Stimulated activated CD4-positive, alpha-beta T cell treated with anti-CD3 and anti-CD28 coated beads, TNF-alpha, amount 100 ng/mL, for 4 hours (primary cell): Measurements from ENCODE around the gene EWSR1.
"Not testable (repeated sequence)": the region's sequence is repeated elsewhere in the genome, so short reads cannot be mapped to it uniquely, and the experiment has no call there.

ENCODE experiments used
- DNase-seq, 3 experiments: peaks; one replicate each; pipeline ENCODE4 v3.0.0-alpha.2; 2020; ENCODE audit warnings: low read depth in 3 of 3

The EWSR1 gene, protein sequence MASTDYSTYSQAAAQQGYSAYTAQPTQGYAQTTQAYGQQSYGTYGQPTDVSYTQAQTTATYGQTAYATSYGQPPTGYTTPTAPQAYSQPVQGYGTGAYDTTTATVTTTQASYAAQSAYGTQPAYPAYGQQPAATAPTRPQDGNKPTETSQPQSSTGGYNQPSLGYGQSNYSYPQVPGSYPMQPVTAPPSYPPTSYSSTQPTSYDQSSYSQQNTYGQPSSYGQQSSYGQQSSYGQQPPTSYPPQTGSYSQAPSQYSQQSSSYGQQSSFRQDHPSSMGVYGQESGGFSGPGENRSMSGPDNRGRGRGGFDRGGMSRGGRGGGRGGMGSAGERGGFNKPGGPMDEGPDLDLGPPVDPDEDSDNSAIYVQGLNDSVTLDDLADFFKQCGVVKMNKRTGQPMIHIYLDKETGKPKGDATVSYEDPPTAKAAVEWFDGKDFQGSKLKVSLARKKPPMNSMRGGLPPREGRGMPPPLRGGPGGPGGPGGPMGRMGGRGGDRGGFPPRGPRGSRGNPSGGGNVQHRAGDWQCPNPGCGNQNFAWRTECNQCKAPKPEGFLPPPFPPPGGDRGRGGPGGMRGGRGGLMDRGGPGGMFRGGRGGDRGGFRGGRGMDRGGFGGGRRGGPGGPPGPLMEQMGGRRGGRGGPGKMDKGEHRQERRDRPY

DNA sequence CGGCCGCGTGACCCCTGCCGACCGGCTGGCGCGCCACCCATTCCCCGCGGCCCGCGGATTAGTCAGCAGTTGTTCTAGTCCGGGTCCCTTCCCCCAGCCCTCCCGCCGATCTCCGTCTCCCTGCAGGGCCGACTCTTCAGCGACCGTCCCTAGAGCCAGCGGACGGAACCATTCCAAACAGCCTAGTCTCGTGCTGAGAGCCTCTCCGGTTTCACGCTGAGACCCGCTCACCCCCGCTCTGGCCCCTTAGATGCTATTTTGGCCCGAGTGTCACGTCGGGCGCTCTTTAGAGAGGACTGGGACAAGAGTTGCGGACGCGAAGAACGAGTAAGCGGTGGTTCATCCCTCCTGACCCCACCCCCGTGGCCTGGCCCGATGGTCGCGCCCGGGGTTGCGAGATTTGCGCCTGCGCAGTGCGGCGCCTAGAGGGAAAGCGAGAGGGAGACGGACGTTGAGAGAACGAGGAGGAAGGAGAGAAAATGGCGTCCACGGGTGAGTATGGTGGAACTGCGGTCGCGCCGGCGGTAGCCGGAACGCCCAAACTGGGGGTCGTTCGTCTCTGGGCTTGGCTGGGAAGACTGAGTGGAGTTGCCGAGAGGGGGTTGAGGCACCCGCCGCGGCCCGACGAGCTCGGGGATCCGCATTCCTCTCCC, at the start of gene EWSR1, which contains the start of gene RHBDD3:
Gene EWSR1, plus strand, starts transcription at position 411 of the 653 bp plus-strand sequence. Its CDS starts 69 bp downstream, at position 480.
Gene RHBDD3, minus strand, starts transcription at position 124 of the 653 bp plus-strand sequence. CDS start 2,355 bp downstream, outside the sequence.
- peak; percentile 91 to 97 (median 95) for DNase-seq

DNA sequence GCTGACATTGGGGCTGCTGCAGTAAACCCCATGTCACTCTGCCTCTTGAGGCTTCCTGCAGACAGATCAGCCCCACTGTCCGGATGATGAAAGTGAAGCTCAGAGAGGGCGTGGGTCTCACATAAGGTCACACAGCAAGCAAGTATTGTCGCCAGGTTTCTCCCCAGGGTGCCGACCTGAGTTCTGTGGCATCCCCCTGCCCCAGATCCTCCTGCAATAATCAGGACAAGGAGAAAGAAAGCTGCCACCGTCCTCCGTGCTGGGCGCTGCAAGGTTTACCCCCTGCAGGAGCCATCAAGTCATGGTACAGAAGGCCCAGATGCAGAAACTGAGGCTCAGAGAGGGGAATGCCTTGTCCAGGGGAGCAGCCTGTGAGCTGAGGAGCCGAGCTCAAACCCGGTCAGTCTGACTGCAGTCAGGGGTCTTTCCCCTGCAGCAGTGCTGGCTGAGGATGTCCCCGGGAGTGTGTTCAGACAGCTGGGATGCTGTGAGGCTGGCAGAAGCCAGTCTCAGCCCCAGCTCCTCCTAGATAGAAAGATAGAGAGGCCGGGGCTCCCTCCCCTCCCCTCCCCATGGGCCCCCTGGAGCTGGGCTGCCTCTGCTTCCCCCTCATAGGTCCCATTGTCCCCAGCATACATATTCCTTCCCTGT, 49.2 kb upstream of the EWSR1 start:
- DNase-seq, result no peak

DNA sequence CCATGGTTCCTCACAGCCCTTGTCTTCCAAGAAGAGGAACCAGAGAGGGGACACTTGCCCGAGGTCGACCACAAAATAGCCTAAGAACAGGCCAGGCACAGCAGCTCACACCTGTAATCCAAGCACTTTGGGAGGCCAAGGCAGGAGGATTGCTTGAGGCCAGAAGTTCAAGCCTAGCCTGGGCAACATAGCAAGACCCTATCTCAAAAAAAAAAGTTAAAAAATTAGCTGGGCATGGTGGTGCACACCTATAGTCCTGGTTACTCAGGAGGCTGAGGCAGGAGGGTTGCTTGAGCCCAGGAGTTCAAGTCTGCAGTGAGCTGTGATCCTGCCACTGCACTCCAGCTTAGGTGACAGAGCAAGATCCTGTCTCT, 48.7 kb upstream of the EWSR1 start:
- DNase-seq, result not testable (repeated sequence)

DNA sequence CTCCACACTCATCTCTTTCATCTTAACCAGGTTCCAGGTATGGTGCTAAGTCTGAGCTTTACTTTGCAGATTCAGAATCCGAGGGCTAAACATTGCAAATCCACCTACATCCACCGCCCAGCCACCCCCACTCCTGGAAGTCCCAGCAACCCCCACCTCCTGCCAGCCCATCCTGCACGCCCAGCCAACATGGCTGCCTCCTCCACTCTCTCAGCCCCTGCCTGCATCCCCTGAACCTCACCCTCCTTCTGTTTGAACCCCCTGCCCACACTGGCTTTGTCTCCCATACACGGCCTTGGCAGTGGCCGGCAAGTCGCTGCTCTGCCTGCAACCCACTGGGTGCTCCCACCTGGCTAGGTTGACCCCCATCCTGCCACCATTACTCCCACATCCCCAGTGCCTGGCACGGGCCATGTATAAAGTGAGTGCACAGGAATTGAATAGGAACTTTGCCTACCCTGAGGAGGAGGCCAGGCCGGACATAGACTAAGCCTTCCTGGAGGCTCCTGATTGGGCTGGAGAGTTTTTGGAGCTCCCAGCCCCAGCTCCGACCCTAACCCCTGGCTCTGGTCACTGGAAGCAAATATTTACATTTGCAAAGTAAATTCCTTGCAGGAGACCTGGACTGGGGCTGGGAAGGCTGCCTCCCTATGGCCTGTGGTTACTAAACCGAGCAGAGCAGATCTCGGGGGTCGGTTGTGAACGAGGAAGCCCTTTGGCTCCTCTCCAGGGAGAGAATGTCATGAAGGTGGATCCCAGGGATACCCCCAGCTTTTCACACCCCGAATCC, 48.0 kb upstream of the EWSR1 start:
- DNase-seq, result no peak

DNA sequence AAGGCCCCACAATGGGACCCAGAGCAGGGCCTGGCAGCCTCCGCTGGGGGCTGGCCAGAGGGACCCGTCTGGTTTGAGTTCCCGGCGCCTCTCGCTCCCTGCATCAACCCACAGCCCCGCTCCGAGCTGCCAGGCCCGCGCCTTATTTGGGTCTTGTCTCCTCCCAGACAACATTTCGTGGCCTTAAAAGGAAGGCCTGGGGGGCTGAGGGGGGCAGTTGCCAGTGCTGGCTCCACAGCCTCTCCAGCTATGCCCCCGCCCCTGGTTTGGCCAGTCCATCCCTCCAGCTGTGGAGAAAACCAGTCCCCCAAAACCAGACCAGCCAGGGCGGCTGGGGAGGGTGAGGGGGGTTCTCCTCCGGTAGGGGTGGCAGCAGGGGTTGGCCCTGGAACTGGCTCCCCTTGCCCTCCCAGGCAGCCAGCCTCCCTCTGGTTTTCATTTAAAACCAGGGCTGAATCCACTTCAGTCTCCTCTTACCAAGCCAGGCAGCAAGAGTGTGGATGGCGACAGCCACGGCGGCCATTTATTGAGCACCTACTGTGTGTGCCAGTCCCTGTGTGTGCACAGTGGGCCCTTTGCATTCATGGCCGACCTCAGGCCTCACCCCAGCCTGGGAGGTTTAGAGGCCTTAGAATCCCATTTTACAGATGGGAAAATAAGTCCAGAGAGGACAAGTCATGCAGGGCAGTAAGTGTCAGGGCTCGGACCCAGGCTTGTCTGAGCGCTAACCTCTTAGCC, 43.8 kb upstream of the EWSR1 start:
- no peak for DNase-seq

DNA sequence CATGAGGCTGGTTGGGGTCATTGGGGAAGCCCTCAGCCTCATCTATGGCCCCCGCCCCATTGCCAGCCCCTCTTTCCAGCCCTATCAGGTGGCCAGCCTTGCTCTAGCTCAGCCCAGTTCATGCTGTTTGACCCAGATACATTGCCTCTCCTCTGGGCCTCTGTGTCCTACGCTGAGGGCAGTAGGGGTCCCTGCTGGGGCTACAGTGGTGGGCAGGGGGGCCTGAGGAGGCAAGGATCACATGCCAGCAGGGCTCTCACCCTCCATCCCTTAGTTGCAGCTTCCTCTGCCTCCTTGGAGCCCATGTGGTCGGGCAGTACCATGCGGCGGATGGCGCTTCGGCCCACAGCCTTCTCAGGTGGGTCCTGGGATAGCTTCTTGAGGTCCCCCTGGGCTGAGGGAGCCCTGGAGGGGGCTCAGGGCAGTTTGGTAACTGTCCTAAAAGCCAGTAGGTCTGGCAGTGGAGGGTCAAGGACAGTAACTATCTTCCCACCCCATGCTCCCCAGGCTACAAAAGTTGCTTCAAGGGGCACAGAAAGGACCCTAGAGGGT, 43.1 kb upstream of the EWSR1 start:
- DNase-seq, result no peak

DNA sequence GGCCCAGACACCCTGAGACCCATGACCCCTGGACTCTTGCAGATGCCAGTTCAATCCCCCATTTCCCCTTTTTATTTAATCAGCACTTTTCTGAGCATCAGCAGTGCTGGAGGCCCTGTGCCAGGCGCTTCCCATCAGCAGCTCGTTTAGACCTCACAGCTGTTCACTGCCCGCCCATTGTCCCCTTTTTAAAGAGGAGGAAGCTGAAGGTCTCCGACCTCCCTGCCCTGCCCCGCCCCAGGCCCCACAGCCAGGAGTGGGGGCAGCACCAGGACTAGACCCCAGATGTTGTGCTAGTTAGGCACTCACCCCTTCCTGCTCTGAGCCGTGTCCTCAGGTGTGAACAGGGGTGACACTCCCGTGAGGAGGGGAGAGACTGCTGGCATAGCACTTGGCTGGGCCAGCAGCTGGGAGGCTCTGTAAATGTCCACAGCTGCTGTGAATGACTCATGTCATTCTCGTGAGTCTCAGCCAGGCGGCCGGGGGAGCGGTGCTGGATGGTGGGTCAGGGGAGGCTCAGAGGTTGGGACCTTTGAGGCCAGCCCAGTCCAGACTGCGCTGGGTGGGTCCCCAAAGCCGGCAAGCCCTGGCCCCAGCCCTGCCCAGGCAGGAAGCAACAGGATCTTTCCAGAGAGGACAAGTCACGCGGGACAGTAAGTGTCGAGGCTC, 42.5 kb upstream of the EWSR1 start:
- no peak for DNase-seq

DNA sequence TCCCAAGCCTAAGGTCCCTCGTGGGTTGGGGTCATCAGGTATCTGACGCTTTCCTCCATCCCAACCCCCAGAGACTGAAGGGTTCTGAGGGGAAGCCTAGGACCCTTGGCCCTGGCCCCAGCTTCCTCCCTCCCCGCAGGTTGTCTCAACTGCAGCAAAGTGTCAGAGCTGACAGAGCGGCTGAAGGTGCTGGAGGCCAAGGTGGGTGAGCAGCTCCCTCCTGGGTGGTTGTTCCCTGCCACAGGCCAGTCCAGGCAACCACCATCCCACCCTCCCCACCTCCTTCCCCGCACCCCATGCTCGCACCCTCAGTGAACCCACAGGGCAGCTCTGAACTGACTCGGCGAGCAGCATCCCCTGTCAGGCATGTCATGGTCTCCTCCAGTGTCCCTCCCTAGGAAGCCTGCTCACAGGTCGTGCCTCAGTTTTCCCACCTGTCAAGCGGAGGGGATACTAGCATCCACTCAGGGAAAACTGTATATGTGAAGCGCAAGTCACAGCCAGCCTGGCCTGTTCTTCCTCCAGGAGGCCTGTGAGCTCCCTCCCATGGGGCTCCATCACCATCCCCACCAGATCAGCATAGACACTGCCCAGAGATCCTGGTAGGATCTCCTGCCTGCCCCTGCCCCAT, 41.6 kb upstream of the EWSR1 start:
- no peak for DNase-seq

DNA sequence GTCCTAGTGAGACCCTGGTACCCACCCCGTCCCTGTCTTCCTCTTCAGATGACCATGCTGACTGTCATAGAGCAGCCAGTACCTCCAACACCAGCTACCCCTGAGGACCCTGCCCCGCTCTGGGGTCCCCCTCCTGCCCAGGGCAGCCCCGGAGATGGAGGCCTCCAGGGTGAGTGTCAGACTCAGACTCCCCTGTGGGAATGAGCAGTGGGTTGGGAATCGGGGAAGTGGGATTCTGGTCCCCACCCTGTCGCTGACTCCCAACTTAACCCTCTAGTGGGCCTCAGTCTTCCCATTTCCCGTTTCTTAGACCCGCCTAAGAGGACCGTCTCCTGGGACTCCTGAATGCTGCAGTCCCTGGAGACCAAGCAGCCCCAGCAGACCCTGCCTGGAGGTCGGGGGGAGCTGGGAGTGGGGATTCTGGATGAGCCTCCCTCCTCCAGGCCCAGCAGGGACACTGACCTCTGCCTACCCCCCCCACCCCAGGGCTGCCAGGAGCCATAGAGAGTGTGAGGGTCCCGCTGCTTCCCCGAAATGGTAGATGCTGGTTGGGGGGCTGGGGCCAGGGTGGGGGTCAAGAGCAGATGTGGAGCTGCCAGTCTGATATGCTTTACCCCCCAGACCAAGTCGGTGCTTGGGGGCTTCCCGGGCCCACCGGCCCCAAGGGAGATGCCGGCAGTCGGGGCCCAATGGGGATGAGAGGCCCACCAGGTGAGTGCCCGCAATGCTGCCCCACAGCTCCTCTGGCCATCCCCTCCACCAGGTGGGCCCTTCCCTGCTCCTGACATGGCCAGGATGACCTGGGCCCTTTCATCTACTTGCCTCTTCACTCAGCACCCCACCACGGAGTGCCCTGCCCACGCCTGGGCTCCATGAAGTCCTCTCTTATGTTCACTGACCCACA, 36.8 kb upstream of the EWSR1 start:
- DNase-seq, result no peak

DNA sequence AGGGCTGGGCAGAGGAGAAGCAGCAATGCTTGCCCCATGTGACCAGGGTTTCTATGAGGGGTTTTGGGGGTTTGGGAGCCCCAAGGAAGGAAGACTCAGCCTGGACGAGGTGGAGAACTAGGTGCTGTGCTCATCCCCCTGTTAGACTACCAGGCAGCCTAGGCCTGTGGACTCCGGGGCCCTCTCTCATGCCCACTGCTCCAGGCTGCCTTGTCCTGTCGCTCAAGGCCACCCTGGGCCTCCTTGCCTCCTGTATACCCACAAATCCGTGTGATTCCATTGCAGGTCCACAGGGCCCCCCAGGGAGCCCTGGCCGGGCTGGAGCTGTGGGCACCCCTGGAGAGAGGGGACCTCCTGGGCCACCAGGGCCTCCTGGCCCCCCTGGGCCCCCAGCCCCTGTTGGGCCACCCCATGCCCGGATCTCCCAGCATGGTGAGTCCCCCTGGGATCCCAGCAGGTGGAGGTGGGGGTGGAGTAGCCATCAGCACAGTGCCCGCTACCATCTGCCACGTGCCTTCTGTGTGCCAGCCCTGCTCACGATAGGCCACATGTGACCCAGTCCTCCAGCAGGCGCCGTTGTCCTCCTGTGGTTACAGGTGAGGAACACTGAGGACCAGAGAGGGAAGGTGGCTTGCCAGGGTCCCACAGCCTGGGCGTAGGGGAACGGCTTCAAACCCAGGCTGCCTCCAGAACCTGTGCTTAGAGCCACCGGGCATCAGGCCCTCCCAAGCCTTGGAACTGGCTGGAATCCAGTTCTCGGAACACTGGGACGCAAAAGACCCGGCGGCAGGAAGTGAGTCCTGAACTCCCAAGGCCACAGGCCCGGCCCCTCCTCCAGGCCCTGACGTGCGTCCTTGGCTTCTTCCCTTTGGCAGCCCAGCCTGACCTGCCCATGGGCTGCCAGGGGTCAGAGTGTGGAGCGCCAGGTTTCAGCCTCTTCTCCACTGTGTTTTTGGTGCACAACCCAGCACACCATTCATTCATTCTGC, 35.8 kb upstream of the EWSR1 start:
- DNase-seq, result no peak

DNA sequence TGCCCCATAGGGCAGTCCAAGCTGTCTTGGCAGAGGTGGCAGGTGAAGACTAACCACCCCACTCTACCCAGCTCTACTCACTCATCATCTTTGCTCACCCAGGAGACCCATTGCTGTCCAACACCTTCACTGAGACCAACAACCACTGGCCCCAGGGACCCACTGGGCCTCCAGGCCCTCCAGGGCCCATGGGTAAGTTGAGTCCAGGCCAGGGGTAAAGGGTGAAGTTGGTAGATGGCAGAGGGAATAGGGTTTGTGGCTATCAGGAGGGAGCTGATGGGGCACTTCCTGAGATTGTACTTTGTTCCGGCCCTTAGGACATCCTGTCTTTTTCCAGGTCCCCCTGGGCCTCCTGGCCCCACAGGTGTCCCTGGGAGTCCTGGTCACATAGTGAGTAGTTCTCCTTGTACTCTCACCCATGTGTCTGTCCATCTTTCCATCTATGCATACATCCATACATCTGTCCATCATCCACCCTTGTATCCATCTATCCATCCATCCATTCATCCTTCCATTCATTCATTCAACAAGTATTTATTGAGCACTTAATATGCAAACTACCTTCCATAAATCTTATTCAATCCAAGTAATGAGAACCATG, 34.7 kb upstream of the EWSR1 start:
- no peak for DNase-seq

DNA sequence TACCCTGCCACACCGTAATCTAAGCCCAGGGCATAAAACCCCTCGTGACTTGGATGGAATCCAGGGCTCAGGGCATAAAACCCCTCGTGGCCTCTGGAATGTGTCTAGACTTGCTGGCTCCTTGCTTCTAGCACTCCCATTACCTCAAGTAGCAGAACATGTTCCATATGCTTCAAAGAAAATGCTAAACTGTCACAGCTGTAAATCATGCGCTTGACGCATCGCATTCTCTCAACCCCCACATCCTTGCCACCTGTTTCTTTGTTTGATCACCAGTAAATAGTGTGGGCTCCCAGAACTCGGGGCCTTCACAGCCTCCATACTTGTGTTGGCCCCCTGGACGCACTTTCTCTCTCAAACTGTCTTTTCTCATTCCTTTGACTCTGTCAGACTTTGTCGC, 27.6 kb upstream of the EWSR1 start:
- not testable (repeated sequence) for DNase-seq

DNA sequence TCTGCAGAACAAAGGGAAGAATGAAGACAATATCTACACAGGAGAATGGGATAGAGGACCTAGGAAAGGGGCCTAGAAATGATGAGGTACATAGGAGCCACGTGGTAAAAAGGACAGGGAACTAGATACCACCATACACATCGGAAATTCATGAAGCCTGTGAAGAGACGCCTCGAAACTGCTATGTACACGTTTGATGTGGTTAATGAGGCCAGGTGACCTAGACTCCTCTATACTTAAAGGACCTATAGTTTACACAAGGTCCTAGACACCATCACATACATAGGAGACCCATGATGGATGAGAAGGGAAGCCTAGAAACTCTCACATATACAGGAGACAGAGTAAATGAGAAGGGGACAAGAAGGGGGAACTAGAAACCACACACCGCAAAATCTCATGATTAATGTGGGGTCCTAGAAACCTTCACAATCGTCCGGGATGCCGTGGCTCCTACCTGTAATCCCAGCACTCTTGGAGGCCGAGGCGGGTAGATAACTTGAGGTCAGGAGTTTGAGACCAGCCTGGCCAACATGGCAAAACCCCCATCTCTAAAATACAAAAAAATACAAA, 24.1 kb upstream of the EWSR1 start:
- no peak for DNase-seq

DNA sequence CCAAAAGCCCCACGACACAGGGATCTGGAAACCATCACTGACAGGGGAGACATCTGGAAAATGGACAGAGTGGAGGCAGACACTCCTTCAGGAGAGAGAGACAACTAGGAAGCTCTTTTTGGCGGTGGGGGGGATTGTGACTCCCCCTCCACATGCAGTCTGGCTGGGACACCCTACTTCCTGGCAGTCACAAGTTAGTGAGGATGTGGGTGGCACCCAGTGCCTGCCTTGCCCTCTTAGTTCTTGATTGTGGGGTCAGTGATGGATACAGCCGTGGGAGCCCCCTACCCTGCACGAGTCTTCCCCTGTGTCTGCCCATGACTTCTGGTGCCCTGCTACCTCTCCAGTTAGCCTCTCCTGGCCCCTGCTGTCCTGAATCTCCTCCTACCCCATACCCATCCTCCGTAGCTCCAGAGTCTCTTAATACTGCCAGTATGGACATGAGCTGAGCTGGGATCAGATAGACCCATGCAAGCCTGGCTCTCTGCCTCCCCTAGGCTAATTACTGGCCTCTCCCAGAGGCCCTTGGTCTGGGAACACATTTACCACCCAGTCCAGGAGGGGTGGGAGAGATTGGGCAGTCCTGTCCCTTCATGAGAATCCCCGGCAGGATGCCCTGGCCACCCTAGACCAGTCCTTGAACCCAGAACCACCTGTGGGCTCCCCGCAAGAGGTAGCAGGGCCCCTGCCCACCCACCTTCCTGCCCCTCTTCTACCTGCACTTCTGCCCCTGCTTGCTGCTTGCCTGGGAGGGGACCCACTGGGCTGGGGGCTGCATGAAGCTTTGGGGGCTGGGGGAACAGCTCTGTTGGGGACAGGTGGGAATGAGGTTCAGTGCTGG, 23.1 kb upstream of the EWSR1 start:
- DNase-seq, result no peak
